Activated naive CD8-positive, alpha-beta T cell (primary cell): ENCODE measurements around the gene DLGAP4.

Experiments used
- H3K27ac Mint-ChIP-seq: one replicate; pipeline ENCODE4 v1.8.0; 2021; ENCODE audit warnings: mixed read lengths
- H3K27me3 Mint-ChIP-seq: one replicate; pipeline ENCODE4 v1.8.0; 2021; ENCODE audit warnings: mixed read lengths
- H3K36me3 Mint-ChIP-seq: one replicate; pipeline ENCODE4 v1.8.0; 2021; ENCODE audit warnings: mixed read lengths
- H3K4me1 Mint-ChIP-seq: one replicate; pipeline ENCODE4 v1.8.0; 2021; ENCODE audit warnings: low read depth, mixed read lengths
- H3K4me3 Mint-ChIP-seq: one replicate; pipeline ENCODE4 v1.8.0; 2021; ENCODE audit warnings: mild to moderate bottlenecking, mixed read lengths
- H3K9me3 Mint-ChIP-seq: one replicate; pipeline ENCODE4 v1.8.0; 2021; ENCODE audit warnings: low read depth, mixed read lengths

DLGAP4 gene

GRCh38 chr20:36483919-36484808 is 178.0 kb downstream of the DLGAP4 start:
- Mint-ChIP-seq H3K27ac (no peak overlapping the region), H3K4me1 (peaks cover 16% of the 10 kb centered on the region), H3K4me3 (no peak overlapping the region)

GRCh38 chr20:36485286-36485685 is 179.1 kb downstream of the DLGAP4 start:
- H3K36me3 Mint-ChIP-seq: no peaks in the 10 kb centered on the region
- no peaks in the 10 kb centered on the region for H3K9me3 Mint-ChIP-seq
- no peak overlapping the region for H3K27ac Mint-ChIP-seq
- H3K4me3 Mint-ChIP-seq: no peak overlapping the region
- no peaks in the 10 kb centered on the region for H3K27me3 Mint-ChIP-seq
- H3K4me1 Mint-ChIP-seq: peaks cover 14% of the 10 kb centered on the region

More at GRCh38 chr20:36483919-36484808, 178.0 kb downstream of the DLGAP4 start:
- H3K27me3 Mint-ChIP-seq: no peaks in the 10 kb centered on the region
- H3K9me3 Mint-ChIP-seq: no peaks in the 10 kb centered on the region
- H3K36me3 Mint-ChIP-seq: no peaks in the 10 kb centered on the region

- H3K4me3 Mint-ChIP-seq: no peak overlapping the region
- H3K9me3 Mint-ChIP-seq: no peaks in the 10 kb centered on the region
- no peaks in the 10 kb centered on the region for H3K27me3 Mint-ChIP-seq
- H3K27ac Mint-ChIP-seq: no peak overlapping the region
- H3K36me3 Mint-ChIP-seq: no peaks in the 10 kb centered on the region
- peaks cover 23% of the 10 kb centered on the region for H3K4me1 Mint-ChIP-seq
Observed at GRCh38 chr20:36487069-36487468, 180.9 kb downstream of the DLGAP4 start.

GRCh38 chr20:36490191-36490590 is 184.1 kb downstream of the DLGAP4 start:
- H3K4me1 Mint-ChIP-seq: peaks cover 43% of the 10 kb centered on the region
- no peak overlapping the region for H3K27ac Mint-ChIP-seq
- H3K27me3 Mint-ChIP-seq: no peaks in the 10 kb centered on the region
- no peaks in the 10 kb centered on the region for H3K36me3 Mint-ChIP-seq
- no peaks in the 10 kb centered on the region for H3K9me3 Mint-ChIP-seq
- H3K4me3 Mint-ChIP-seq: no peak overlapping the region

GRCh38 chr20:36491901-36492617 is 185.9 kb downstream of the DLGAP4 start:
- Mint-ChIP-seq H3K4me3 (peak overlapping the region; percentile 54), H3K4me1 (peaks cover 39% of the 10 kb centered on the region), H3K27ac (peak overlapping the region; percentile 87), H3K36me3 (no peaks in the 10 kb centered on the region), H3K27me3 (no peaks in the 10 kb centered on the region), H3K9me3 (no peaks in the 10 kb centered on the region)

- no peaks in the 10 kb centered on the region for H3K9me3 Mint-ChIP-seq
- peaks cover 38% of the 10 kb centered on the region for H3K4me1 Mint-ChIP-seq
- H3K4me3 Mint-ChIP-seq: no peak overlapping the region
- no peak overlapping the region for H3K27ac Mint-ChIP-seq
- no peaks in the 10 kb centered on the region for H3K27me3 Mint-ChIP-seq
- H3K36me3 Mint-ChIP-seq: no peaks in the 10 kb centered on the region
Observed at GRCh38 chr20:36493051-36493800, 187.1 kb downstream of the DLGAP4 start.

GRCh38 chr20:36493801-36494114 is 187.6 kb downstream of the DLGAP4 start:
- Mint-ChIP-seq H3K9me3 (no peaks in the 10 kb centered on the region), H3K27ac (no peak overlapping the region), H3K36me3 (no peaks in the 10 kb centered on the region), H3K4me1 (peaks cover 38% of the 10 kb centered on the region), H3K4me3 (no peak overlapping the region), H3K27me3 (no peaks in the 10 kb centered on the region)

GRCh38 chr20:36496707-36497669 is 190.8 kb downstream of the DLGAP4 start:
- H3K4me3 Mint-ChIP-seq: no peak overlapping the region
- no peaks in the 10 kb centered on the region for H3K9me3 Mint-ChIP-seq
- no peak overlapping the region for H3K27ac Mint-ChIP-seq
- no peaks in the 10 kb centered on the region for H3K27me3 Mint-ChIP-seq
- H3K36me3 Mint-ChIP-seq: no peaks in the 10 kb centered on the region
- peaks cover 28% of the 10 kb centered on the region for H3K4me1 Mint-ChIP-seq

GRCh38 chr20:36497856-36498255 is 191.7 kb downstream of the DLGAP4 start:
- Mint-ChIP-seq H3K4me3 (no peak overlapping the region), H3K36me3 (no peaks in the 10 kb centered on the region), H3K9me3 (no peaks in the 10 kb centered on the region), H3K27ac (no peak overlapping the region), H3K27me3 (no peaks in the 10 kb centered on the region), H3K4me1 (peaks cover 22% of the 10 kb centered on the region)

- H3K27me3 Mint-ChIP-seq: no peaks in the 10 kb centered on the region
- H3K4me1 Mint-ChIP-seq: peaks cover 19% of the 10 kb centered on the region
- H3K36me3 Mint-ChIP-seq: peaks cover 3% of the 10 kb centered on the region
- no peak overlapping the region for H3K27ac Mint-ChIP-seq
- H3K4me3 Mint-ChIP-seq: no peak overlapping the region
- H3K9me3 Mint-ChIP-seq: no peaks in the 10 kb centered on the region
Observed at GRCh38 chr20:36498386-36499179, 192.4 kb downstream of the DLGAP4 start.

- Mint-ChIP-seq H3K27me3 (no peaks in the 10 kb centered on the region), H3K4me3 (no peak overlapping the region), H3K4me1 (peaks cover 16% of the 10 kb centered on the region), H3K9me3 (no peaks in the 10 kb centered on the region), H3K27ac (no peak overlapping the region), H3K36me3 (peaks cover 5% of the 10 kb centered on the region)
Observed at GRCh38 chr20:36499211-36499610, 193.1 kb downstream of the DLGAP4 start.

- Mint-ChIP-seq H3K36me3 (peaks cover 6% of the 10 kb centered on the region), H3K9me3 (no peaks in the 10 kb centered on the region)
Observed at GRCh38 chr20:36499723-36500501, 193.8 kb downstream of the DLGAP4 start.

More at GRCh38 chr20:36499723-36500501, 193.8 kb downstream of the DLGAP4 start:
- Mint-ChIP-seq H3K27me3 (no peaks in the 10 kb centered on the region), H3K27ac (no peak overlapping the region), H3K4me3 (no peak overlapping the region), H3K4me1 (peaks cover 12% of the 10 kb centered on the region)
